GM18951 (cell line): Measurements from ENCODE around the gene ITPRID2.

ENCODE experiments used
- POLR2A ChIP-seq: IDR thresholded peaks from 4 replicates; pipeline ENCODE4 v1.6.1; 2011; ENCODE audit warnings: mild to moderate bottlenecking; ENCODE audit not compliant: insufficient read length, insufficient read depth; ENCODE audit errors: extremely low read depth
- in situ Hi-C: fragments of 300-500 bp; cut with MboI; formaldehyde crosslinking; loops from one replicate; pipeline ENCODE4 v1.12.0; 2022; ENCODE audit warnings: low sequenced_read_pairs, mixed read lengths, inconsistent platforms; ENCODE audit not compliant: unreplicated experiment

The ITPRID2 gene

GRCh38 chr2:181916726-181917718 lies 25.5 kb downstream of the ITPRID2 start:
- TF ChIP-seq POLR2A, result no peak
- in situ Hi-C loops, result no loop called here

- TF ChIP-seq POLR2A, result no peak
- in situ Hi-C loops, result no loop called here
Measured at GRCh38 chr2:181918188-181918587, 26.7 kb downstream of the ITPRID2 start.

- in situ Hi-C loops, result no loop called here
- no peak for TF ChIP-seq POLR2A
Measured at GRCh38 chr2:181923121-181923520, 31.6 kb downstream of the ITPRID2 start.

- in situ Hi-C loops, result no loop called here
- TF ChIP-seq POLR2A, result no peak
Measured at GRCh38 chr2:181924336-181924735, 32.8 kb downstream of the ITPRID2 start.

- in situ Hi-C loops, result no loop called here
- TF ChIP-seq POLR2A, result no peak
Measured at GRCh38 chr2:181934694-181935093, 43.2 kb downstream of the ITPRID2 start.

GRCh38 chr2:181937473-181937872 lies 45.9 kb downstream of the ITPRID2 start:
- in situ Hi-C loops, result no loop called here
- no peak for TF ChIP-seq POLR2A

- in situ Hi-C loops, result no loop called here
- no peak for TF ChIP-seq POLR2A
Measured at GRCh38 chr2:181943411-181944124, 52.0 kb downstream of the ITPRID2 start.

- TF ChIP-seq POLR2A, result no peak
- in situ Hi-C loops, result no loop called here
Measured at GRCh38 chr2:181944164-181944913, 52.8 kb downstream of the ITPRID2 start.

- TF ChIP-seq POLR2A, result no peak
- in situ Hi-C loops, result no loop called here
Measured at GRCh38 chr2:181944914-181945291, 53.4 kb downstream of the ITPRID2 start.

GRCh38 chr2:181946444-181947127 lies 55.1 kb downstream of the ITPRID2 start:
- in situ Hi-C loops, result no loop called here
- no peak for TF ChIP-seq POLR2A

GRCh38 chr2:181947273-181947672 lies 55.7 kb downstream of the ITPRID2 start:
- no peak for TF ChIP-seq POLR2A
- in situ Hi-C loops, result no loop called here

- TF ChIP-seq POLR2A, result no peak
- in situ Hi-C loops, result no loop called here
Measured at GRCh38 chr2:181948227-181948626, 56.7 kb downstream of the ITPRID2 start.
